HepG2 (cell line): ENCODE data around the gene WNT5A. TPM values are rescaled to one million over a fixed set of nuclear protein-coding genes. Genes with fewer than 3 reads are reported as not detected.

ENCODE experiments used
- ATAC-seq: fragments of 200-7000 bp; cut with Tn5 transposase; 3 replicates; pipeline ENCODE4 v1.9.1; 2020; ENCODE audit warnings: mild to moderate bottlenecking, moderate library complexity
- BruUV-seq: library from RNA; stranded (reverse); fragments of 400-500 nt; replicated peaks from 2 replicates; lab custom pipeline; 2021; lab: Mats Ljungman, UMichigan
- CTCF ChIA-PET: fragments of 300-600 bp; formaldehyde crosslinking; extraction: SDS; loops from one replicate; lab custom pipeline; 2021; ENCODE audit warnings: low total read pairs, inconsistent platforms, low intra/inter-chr PET ratio; lab: Yijun Ruan, JAX
- POLR2A ChIA-PET: fragments of 350-600 bp; sonication (Branson Sonifier 250); formaldehyde crosslinking; loops from one replicate; lab custom pipeline; 2020; ENCODE audit warnings: antibody characterized with exemption, inconsistent platforms; lab: Yijun Ruan, JAX
- DNase-seq: peaks from one replicate; pipeline ENCODE4 v3.0.0-alpha.2; 2015; ENCODE audit warnings: low spot score
- FAIRE-seq: peaks from 3 replicates; lab custom pipeline; 2011; peaks lifted over from hg19 to GRCh38; lab: Jason Lieb, UNC
- H2AFZ ChIP-seq: one replicate; pipeline ENCODE4 v1.6.1; 2011; ENCODE audit warnings: low read length, inconsistent platforms
- H3K27ac ChIP-seq: fragments of 300-600 bp; 3 replicates; pipeline ENCODE4 v1.8.0; 2011; ENCODE audit warnings: mixed run types, mild to moderate bottlenecking, mixed read lengths, low read length, inconsistent platforms; ENCODE audit not compliant: insufficient read depth; ENCODE audit errors: extremely low read length
- H3K27me3 ChIP-seq, 2 experiments: fragments of 200-600 bp in 1 of 2; 2 replicates in 1 of 2; 3 replicates in 1 of 2; pipeline versions ENCODE4 v1.6.0 to v1.8.0; 2011; ENCODE audit warnings: low read length in 2 of 2, mild to moderate bottlenecking in 2 of 2, moderate library complexity in 2 of 2, inconsistent platforms in 1 of 2; ENCODE audit not compliant: insufficient read depth in 2 of 2, control insufficient read depth in 1 of 2
- H3K36me3 ChIP-seq, 2 experiments: fragments of 200-600 bp in 1 of 2; replicated peaks in 1 of 2; 2 replicates in 1 of 2; 3 replicates in 1 of 2; pipeline versions ENCODE4 v1.5.1 to v1.8.0; 2011; ENCODE audit warnings: low read length in 2 of 2, inconsistent platforms in 1 of 2; ENCODE audit not compliant: insufficient read depth in 2 of 2, control insufficient read depth in 1 of 2
- H3K4me1 ChIP-seq: 2 replicates; pipeline ENCODE4 v1.5.1; 2012; ENCODE audit warnings: low read length, inconsistent platforms; ENCODE audit not compliant: insufficient read depth
- H3K4me2 ChIP-seq: 2 replicates; pipeline ENCODE4 v1.6.0; 2011; ENCODE audit warnings: low read depth, low read length, inconsistent platforms
- H3K4me3 ChIP-seq, 3 experiments: fragments of 200-600 bp in 1 of 3; sonication (generic), shearing (Covaris generic) in 1 of 3; replicated peaks in 1 of 3; 2 replicates each; pipeline ENCODE4 v1.5.1; 2011 to 2016; ENCODE audit warnings: low read length in 3 of 3, inconsistent platforms in 2 of 3, low read depth in 2 of 3, mild to moderate bottlenecking in 2 of 3, control low read depth in 1 of 3, mixed read lengths in 1 of 3; ENCODE audit not compliant: insufficient read depth in 1 of 3
- H3K79me2 ChIP-seq: one replicate; pipeline ENCODE4 v1.6.1; 2011; ENCODE audit warnings: low read length, inconsistent platforms; ENCODE audit not compliant: insufficient read depth
- H3K9ac ChIP-seq: 2 replicates; pipeline ENCODE4 v1.6.0; 2011; ENCODE audit warnings: mild to moderate bottlenecking, low read depth, low read length, inconsistent platforms; ENCODE audit not compliant: insufficient read depth
- H3K9me3 ChIP-seq: 2 replicates; pipeline ENCODE4 v1.5.1; 2012; ENCODE audit warnings: mild to moderate bottlenecking, low read length
- H4K20me1 ChIP-seq: 2 replicates; pipeline ENCODE4 v1.6.0; 2011; ENCODE audit warnings: inconsistent platforms, mild to moderate bottlenecking, low read length, moderate library complexity; ENCODE audit not compliant: insufficient read depth
- ARID4A ChIP-seq: sonication (generic); formaldehyde crosslinking; IDR thresholded peaks from 2 replicates; pipeline ENCODE4 v1.5.0; 2020; ENCODE audit warnings: mild to moderate bottlenecking, missing genetic modification reagents, borderline replicate concordance
- ATF7 ChIP-seq, 2 experiments: fragments of 450-650 bp in 1 of 2; sonication (generic) in 1 of 2; formaldehyde crosslinking in 1 of 2; IDR thresholded peaks; 2 replicates each; pipeline versions ENCODE4 v1.4.0 to v1.6.1; 2016 to 2020; ENCODE audit warnings: antibody characterized with exemption in 1 of 2, mild to moderate bottlenecking in 1 of 2, missing genetic modification reagents in 1 of 2
- FOSL2 ChIP-seq: sonication (generic); formaldehyde crosslinking; IDR thresholded peaks from 2 replicates; pipeline ENCODE4 v1.4.0; 2020; ENCODE audit warnings: missing genetic modification reagents
- GPN1 ChIP-seq: sonication (generic); formaldehyde crosslinking; IDR thresholded peaks from 2 replicates; pipeline ENCODE4 v1.5.1; 2020; ENCODE audit warnings: missing genetic modification reagents, borderline replicate concordance
- HOXA5 ChIP-seq: sonication (generic); formaldehyde crosslinking; IDR thresholded peaks from 2 replicates; pipeline ENCODE4 v1.4.0; 2020; ENCODE audit warnings: missing genetic modification reagents
- IRF9 ChIP-seq: sonication (generic); formaldehyde crosslinking; IDR thresholded peaks from 2 replicates; pipeline ENCODE4 v1.8.0; 2022; ENCODE audit warnings: missing genetic modification reagents, mild to moderate bottlenecking, borderline replicate concordance
- JUN ChIP-seq: sonication (generic); formaldehyde crosslinking; IDR thresholded peaks from 2 replicates; pipeline ENCODE4 v1.4.0; 2020; ENCODE audit warnings: mild to moderate bottlenecking, missing genetic modification reagents
- KLF11 ChIP-seq: IDR thresholded peaks from 2 replicates; pipeline ENCODE4 v1.6.1; 2016; ENCODE audit warnings: missing compliant biosample characterization
- KLF15 ChIP-seq: sonication (generic); formaldehyde crosslinking; IDR thresholded peaks from 2 replicates; pipeline ENCODE4 v1.8.1; 2023; ENCODE audit warnings: borderline replicate concordance, mild to moderate bottlenecking, inconsistent platforms, missing genetic modification reagents, mixed read lengths
- MAFG ChIP-seq: sonication (generic); formaldehyde crosslinking; IDR thresholded peaks from 2 replicates; pipeline ENCODE4 v1.5.1; 2020; ENCODE audit warnings: mild to moderate bottlenecking, missing genetic modification reagents
- MEIS2 ChIP-seq: sonication (generic); formaldehyde crosslinking; IDR thresholded peaks from 2 replicates; pipeline ENCODE4 v1.9.0; 2021; ENCODE audit warnings: mild to moderate bottlenecking, missing genetic modification reagents
- NR1H2 ChIP-seq: sonication (generic); formaldehyde crosslinking; IDR thresholded peaks from 2 replicates; pipeline ENCODE4 v1.8.1; 2022; ENCODE audit warnings: low read depth, missing genetic modification reagents, borderline replicate concordance
- PHF21A ChIP-seq: sonication (generic); formaldehyde crosslinking; IDR thresholded peaks from 2 replicates; pipeline ENCODE4 v1.5.0; 2020; ENCODE audit warnings: mild to moderate bottlenecking, missing genetic modification reagents
- POLR2AphosphoS5 ChIP-seq: IDR thresholded peaks from 2 replicates; pipeline ENCODE4 v1.6.1; 2012; ENCODE audit warnings: low read depth, low read length
- SP1 ChIP-seq, 2 experiments: fragments of 450-650 bp in 1 of 2; sonication (generic) in 1 of 2; formaldehyde crosslinking in 1 of 2; IDR thresholded peaks; 2 replicates each; pipeline versions ENCODE4 v1.4.0 to v1.6.1; 2016 to 2020; ENCODE audit warnings: missing genetic modification reagents in 1 of 2
- SRF ChIP-seq: IDR thresholded peaks from 2 replicates; pipeline ENCODE4 v1.6.1; 2011; ENCODE audit warnings: mild to moderate bottlenecking, low read depth, low read length, moderate library complexity
- TFE3 ChIP-seq: IDR thresholded peaks from 2 replicates; pipeline ENCODE4 v1.6.1; 2016
- ZNF383 ChIP-seq: sonication (generic); formaldehyde crosslinking; IDR thresholded peaks from 2 replicates; pipeline ENCODE4 v1.4.0; 2020; ENCODE audit warnings: missing genetic modification reagents, mild to moderate bottlenecking, borderline replicate concordance
- ZNF430 ChIP-seq: sonication (generic); formaldehyde crosslinking; IDR thresholded peaks from 2 replicates; pipeline ENCODE4 v1.9.0; 2021; ENCODE audit warnings: mild to moderate bottlenecking, missing genetic modification reagents
- WGBS: methylation state at CpG from one replicate; pipeline ENCODE4 v1.1.6; 2017; ENCODE audit warnings: low lambda C conversion rate; 5-methylcytosine and 5-hydroxymethylcytosine counted together
- in situ Hi-C: cut with HindIII; loops from 2 replicates; pipeline ENCODE4 v1.10.0; 2017; ENCODE audit warnings: low pct_unique_long_range_greater_than_20kb; ENCODE audit not compliant: extremely low pct_ligation_motif_present
- intact Hi-C: fragments of 100-400 bp; cut with micrococcal nuclease; formaldehyde crosslinking; loops from one replicate; pipeline ENCODE4 v1.10.0; 2022; ENCODE audit not compliant: unreplicated experiment
- polyA plus RNA-seq, 8 experiments: library from polyadenylated mRNA; depleted of rRNA in 3 of 8; stranded (reverse) in 7 of 8; unstranded in 1 of 8; fragments of >200 nt; fragmentation: Illumina TruSeq in 4 of 8; extraction: Trizol in 4 of 8; gene quantifications; 2 replicates each; pipeline versions ENCODE4 v1.2.1 to v1.2.3, GENCODE V29; 2011 to 2016; ENCODE audit warnings: low read depth in 4 of 8, missing spikeins in 1 of 8, mixed read lengths in 1 of 8; ENCODE audit not compliant: insufficient read depth in 1 of 8
- total RNA-seq, 5 experiments: library from RNA; depleted of rRNA; stranded (reverse); fragments of >200 nt; fragmentation: Illumina TruSeq; extraction: Trizol; gene quantifications; 2 replicates each; pipeline ENCODE4 v1.2.3, GENCODE V29; 2016; ENCODE audit warnings: low read depth in 1 of 5

The WNT5A gene
- total and polyA plus RNA-seq, 2 of the 13 experiments (the other 11 are each of a cell fraction or from before 2014, with no cell fraction given), result not detected

- POLR2A ChIA-PET, result no interaction called here
- Histone ChIP-seq H3K9me3 (no peaks in the 10 kb centered on the region), H2AFZ (no peak overlapping the region), H3K27me3 (no peaks in the 10 kb centered on the region), H3K4me2 (no peak overlapping the region), H3K79me2 (no peaks in the 10 kb centered on the region), H3K9ac (no peak overlapping the region), H4K20me1 (no peaks in the 10 kb centered on the region), H3K4me3 (no peak overlapping the region), H3K36me3 (no peaks in the 10 kb centered on the region), H3K27ac (no peak overlapping the region), H3K4me1 (no peaks in the 10 kb centered on the region)
- intact Hi-C loops, result no loop called here
- WGBS, result 10% methylated on average over 5 of the region's 5 CpGs
- no peak for DNase-seq
- no peak for FAIRE-seq
- in situ Hi-C loops, result no loop called here
- CTCF ChIA-PET, result no interaction called here
- ATAC-seq, result no peak
- BruUV-seq, result no TSS peak
- TF ChIP-seq IRF9 (CRISPR knock-in tag), result no peak
- no peak for TF ChIP-seq MEIS2 (CRISPR knock-in tag)
- no peak for TF ChIP-seq NR1H2 (CRISPR knock-in tag)
- TF ChIP-seq ZNF383 (CRISPR knock-in tag), result no peak
- TF ChIP-seq JUN (CRISPR knock-in tag), result no peak
- no peak for TF ChIP-seq FOSL2
- TF ChIP-seq ZNF430 (CRISPR knock-in tag), result no peak
- TF ChIP-seq SP1 (IDR thresholded peaks at IDR 0.05), result no peak
- no peak for TF ChIP-seq SP1 (CRISPR knock-in tag; IDR thresholded peaks at IDR 0.05)
- no peak for TF ChIP-seq ARID4A (CRISPR knock-in tag)
- TF ChIP-seq ATF7 (IDR thresholded peaks at IDR 0.05), result no peak
- no peak for TF ChIP-seq ATF7 (CRISPR knock-in tag; IDR thresholded peaks at IDR 0.05)
- TF ChIP-seq TFE3 (CRISPR knock-in tag), result no peak
- no peak for TF ChIP-seq SRF
- TF ChIP-seq HOXA5 (CRISPR knock-in tag), result no peak
- no peak for TF ChIP-seq GPN1 (CRISPR knock-in tag)
- no peak for TF ChIP-seq KLF11 (CRISPR knock-in tag)
- no peak for TF ChIP-seq POLR2AphosphoS5
- no peak for TF ChIP-seq MAFG (CRISPR knock-in tag)
- TF ChIP-seq KLF15, result no peak
- TF ChIP-seq PHF21A (CRISPR knock-in tag), result no peak
These were observed 13.6 kb upstream of the WNT5A start for GRCh38 chr3:55500555-55501330.
